Posterior cingulate gyrus (tissue), 11 donors: ENCODE data around the gene ST6GALNAC6.
"Not testable (repeated sequence)": the region's sequence is repeated elsewhere in the genome, so short reads cannot be mapped to it uniquely, and the experiment has no call there.

Source experiments
- DNase-seq, 10 donors: peaks; one replicate each; pipeline versions ENCODE4 v3.0.0 to v3.0.0-alpha.2; 2020 to 2021; ENCODE audit warnings: mixed read lengths in 3 of 10
- intact Hi-C: fragments of 100-400 bp; cut with DNase I; formaldehyde crosslinking; loops from one replicate; pipeline ENCODE4 v1.15.1; 2023

Gene ST6GALNAC6

GRCh38 chr9:127847178-127847510 is 52.3 kb downstream of the ST6GALNAC6 start:
- intact Hi-C loops = no loop called here
- no peak for DNase-seq

GRCh38 chr9:127846443-127847177 is 52.8 kb downstream of the ST6GALNAC6 start:
- intact Hi-C loops = no loop called here
- DNase-seq = no peak

DNA sequence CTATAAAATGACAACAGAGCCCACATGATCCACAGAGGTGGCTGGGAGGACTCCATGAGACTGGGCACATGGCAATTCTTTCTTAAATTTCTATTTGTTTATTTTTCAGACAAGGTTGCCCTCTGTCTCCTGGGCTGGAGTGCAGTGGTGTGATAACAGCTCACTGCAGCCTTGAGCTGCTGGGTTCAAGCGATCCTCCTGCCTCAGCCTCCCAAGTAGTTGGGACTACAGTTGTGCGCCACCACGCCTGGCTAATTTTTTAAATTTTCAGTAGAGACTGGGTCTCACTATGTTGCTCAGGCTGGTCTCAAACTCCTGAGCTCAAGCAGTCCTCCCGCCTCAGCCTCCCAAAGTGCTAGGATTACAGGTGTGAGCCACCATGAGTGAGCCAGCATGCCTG is 53.8 kb downstream of the ST6GALNAC6 start:
- intact Hi-C loops = not testable (repeated sequence)

GRCh38 chr9:127844821-127845359 is 54.5 kb downstream of the ST6GALNAC6 start:
- intact Hi-C loops = no loop called here
- no peak for DNase-seq

More for the DNA sequence above, 53.8 kb downstream of the ST6GALNAC6 start:
- not testable (repeated sequence) for DNase-seq

- intact Hi-C loops = no loop called here
- no peak for DNase-seq
Measured at GRCh38 chr9:127841087-127841835, 58.1 kb downstream of the ST6GALNAC6 start.

DNA sequence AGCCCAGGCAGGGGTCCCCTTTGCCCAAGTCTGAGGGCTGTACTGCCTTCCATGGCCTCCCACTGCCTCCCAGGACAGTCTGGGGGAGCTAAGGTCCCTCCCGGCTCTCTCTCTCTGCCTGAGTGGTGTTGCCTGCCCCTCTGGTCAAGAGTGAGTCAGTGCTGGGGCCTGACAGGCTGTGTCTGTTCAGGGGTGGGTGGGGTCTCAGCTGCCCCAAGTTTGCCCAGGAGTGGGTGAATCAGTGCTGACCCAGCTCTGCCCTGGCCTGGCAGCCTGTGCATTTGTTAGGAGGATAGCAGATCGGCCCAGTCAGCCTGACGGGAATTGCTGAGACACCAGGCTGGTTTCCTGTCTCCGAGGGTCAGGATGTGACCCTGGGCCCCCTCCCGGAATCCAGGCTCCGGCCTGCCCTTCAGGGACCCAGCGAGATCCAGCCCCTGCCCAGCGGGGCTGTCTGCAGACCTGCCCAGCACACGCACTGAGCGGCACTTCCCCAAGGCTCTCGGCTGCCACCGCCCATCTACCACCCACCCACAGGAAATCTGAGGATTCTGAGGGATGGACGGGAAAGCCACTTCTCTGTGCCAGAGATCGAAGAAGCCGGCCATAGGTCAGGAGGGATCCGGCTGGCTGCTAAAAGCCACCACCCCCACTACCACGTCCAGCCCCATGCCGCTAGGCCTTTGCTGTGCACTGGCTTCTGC is 60.9 kb downstream of the ST6GALNAC6 start:
- intact Hi-C loops = no loop called here
- DNase-seq = peak in 1 of 10 donors; percentile 88

DNA sequence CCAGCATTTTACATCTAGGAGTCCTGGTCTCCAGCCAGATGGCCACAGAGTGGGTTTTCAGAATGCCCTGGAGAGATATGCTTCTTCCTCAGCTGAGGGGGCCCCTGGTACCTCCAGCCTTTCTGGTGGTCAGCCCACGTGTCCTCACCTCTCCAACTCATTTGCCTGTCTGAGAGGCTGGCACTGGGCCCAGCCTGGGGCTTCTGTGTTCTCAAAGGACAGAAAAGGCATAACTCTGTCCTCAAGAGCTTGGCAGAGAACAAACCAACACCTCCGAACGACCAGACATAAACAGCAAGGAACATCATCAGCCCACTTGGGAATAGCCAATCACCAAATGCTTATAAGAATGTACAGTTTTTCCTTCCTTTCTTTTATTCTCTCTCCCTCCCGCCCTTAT is 62.1 kb downstream of the ST6GALNAC6 start:
- intact Hi-C loops = no loop called here
- DNase-seq = no peak

GRCh38 chr9:127836561-127836960 is 62.8 kb downstream of the ST6GALNAC6 start:
- intact Hi-C loops, DNase-seq: not testable (repeated sequence)

GRCh38 chr9:127835991-127836516 is 63.3 kb downstream of the ST6GALNAC6 start:
- intact Hi-C loops = no loop called here
- no peak for DNase-seq
